Activated CD4-positive, alpha-beta T cell treated with anti-CD3 and anti-CD28 coated beads, Interleukin-10, Interleukin-2, amounts not matched to agents 100 ng/mL and 50 ng/mL, durations not matched to agents 16 hours and 8 hours (primary cell): ENCODE data around the gene CACNA1D.
"Not testable (repeated sequence)": the region's sequence is repeated elsewhere in the genome, so short reads cannot be mapped to it uniquely, and the experiment has no call there.

Source experiments
- DNase-seq: peaks from one replicate; pipeline ENCODE4 v3.0.0-alpha.2; 2020

CACNA1D gene

DNA sequence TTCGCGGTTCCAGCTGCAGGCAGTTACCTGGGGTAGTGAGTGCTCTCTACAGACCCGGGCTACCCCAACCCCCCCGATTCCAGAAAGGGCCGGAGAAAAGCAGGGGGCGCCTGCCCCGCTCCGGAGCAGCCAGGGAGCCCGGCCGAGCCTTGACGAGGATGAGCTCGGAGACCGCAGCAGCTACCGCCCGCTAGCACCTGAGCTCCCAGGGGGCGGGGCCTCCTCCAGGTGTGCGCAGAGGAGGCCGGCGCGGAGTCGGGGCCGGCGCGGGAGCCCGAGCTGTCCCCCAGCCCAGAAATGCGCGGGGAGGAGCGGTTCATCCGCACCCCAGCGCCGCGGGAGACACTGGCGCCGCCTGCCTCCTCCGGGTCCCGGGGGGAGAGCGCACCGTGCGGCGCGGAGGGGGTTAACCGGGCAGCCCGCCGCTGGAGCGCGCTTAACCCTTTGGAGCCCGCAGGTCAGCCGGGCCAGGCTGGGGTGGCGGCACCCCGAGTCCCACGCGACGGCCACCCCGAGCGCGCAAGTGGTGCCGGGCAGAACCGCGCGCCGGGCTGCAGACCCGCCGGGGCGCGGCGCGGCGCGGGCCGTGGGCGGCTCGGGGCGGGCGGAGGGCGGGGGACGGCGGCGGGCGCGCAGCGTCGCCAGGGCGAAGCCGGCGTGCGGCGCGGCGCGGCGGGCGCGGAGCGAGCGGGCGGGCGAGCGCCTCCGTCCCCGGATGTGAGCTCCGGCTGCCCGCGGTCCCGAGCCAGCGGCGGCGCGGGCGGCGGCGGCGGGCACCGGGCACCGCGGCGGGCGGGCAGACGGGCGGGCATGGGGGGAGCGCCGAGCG is at the start of gene CACNA1D:
CACNA1D (plus strand) TSS at position 649 of the 829 bp plus-strand sequence. CDS start 556 bp downstream, outside the sequence.
- no peak for DNase-seq

DNA sequence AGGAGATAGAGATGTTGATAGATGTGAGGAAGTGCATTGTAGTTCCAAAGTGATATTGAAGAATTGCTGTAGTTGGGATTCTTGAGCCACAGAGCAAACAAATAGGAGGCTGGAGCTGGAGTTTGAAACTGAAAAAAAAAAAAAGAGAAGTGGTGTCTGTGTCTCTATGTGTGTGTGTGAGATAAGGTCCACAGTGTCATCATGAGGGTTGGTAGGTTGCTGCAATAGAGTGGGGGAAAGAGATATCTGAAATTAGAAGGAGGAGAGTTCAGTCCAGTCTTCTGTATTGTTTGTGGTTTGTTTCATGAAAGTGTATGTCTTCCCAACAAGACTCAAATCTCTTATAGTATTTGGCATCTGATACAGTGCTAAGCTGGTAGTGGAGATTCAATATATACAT is 37.3 kb upstream of the CACNA1D start:
- DNase-seq: no peak

GRCh38 chr3:53460326-53460725 is 34.1 kb upstream of the CACNA1D start:
- DNase-seq: no peak

- no peak for DNase-seq
Observed at GRCh38 chr3:53464424-53464823, 30.0 kb upstream of the CACNA1D start.

DNA sequence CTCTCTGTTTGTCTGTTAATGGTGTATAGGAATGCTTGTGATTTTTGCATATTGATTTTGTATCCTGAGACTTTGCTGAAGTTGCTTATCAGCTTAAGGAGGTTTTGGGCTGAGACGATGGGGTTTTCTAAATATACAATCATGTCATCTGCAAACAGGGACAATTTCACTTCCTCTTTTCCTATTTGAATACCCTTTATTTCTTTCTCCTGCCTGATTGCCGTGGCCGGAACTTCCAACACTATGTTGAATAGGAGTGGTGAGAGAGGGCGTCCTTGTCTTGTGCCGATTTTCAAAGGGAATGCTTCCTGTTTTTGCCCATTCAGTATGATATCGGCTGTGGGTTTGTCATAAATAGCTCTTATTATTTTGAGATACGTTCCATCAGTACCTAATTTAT is 24.7 kb upstream of the CACNA1D start:
- DNase-seq: not testable (repeated sequence)

DNA sequence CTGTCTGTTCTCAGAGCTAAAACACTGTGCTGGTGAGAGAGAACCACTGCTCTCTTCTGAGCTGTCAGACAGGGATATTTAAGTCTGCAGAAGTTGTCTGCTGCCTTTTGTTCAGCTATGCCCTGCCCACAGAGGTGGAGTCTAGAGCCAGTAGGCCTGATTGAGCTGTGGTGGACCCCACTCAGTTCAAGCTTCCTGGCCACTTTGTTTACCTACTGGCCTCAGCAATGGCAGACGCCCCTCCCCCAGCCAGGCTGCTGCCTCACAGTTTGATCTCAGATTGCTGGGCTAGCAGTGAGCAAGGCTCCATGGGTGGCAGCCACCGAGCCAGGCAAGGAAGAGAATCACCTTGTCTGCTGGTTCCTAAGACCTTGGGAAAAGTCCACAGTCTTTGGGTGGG is 21.0 kb upstream of the CACNA1D start:
- no peak for DNase-seq

GRCh38 chr3:53476372-53476771 is 18.0 kb upstream of the CACNA1D start:
- not testable (repeated sequence) for DNase-seq

DNA sequence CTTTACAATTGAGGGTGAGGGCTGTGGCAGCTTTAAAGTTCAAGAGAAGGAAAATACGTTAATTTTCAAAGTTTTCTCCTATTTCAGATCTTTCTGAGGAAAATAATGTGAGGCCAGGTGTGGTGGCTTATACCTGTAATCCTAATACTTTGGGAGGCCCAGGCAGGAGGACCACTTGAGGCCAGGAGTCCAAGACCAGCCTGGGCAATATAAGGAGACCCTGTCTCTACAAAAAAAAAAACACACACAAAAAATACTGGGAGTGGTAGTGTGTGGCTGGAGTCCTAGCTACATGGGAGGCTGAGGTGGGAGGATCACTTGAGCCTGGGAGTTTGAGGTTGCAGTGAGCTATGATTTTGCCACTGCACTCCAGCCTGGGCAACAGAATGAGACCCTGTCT is 16.7 kb upstream of the CACNA1D start:
- DNase-seq: not testable (repeated sequence)

GRCh38 chr3:53478166-53478830 is 16.1 kb upstream of the CACNA1D start:
- DNase-seq: no peak

GRCh38 chr3:53478921-53479664 is 15.3 kb upstream of the CACNA1D start:
- no peak for DNase-seq

DNA sequence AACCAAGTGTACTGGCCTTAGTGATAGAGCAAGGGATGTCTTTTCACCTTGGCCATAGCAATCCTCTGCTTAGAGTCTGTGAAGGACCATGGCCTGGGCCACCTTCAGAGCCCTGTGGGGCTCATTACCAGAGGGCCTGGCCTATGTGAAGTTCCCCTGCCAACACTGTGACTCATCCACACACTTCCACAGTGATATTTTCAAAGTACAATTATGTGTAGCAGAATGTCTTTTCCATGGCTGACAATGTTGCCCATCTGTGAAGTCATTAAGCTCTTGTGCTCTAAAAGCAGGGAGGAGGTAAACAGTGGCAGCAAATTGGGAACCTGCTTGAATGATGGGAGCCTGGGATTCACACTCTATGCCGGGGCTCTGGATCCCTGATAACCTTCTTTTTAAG is 12.2 kb upstream of the CACNA1D start:
- no peak for DNase-seq

GRCh38 chr3:53483821-53484220 is 10.6 kb upstream of the CACNA1D start:
- DNase-seq: no peak

DNA sequence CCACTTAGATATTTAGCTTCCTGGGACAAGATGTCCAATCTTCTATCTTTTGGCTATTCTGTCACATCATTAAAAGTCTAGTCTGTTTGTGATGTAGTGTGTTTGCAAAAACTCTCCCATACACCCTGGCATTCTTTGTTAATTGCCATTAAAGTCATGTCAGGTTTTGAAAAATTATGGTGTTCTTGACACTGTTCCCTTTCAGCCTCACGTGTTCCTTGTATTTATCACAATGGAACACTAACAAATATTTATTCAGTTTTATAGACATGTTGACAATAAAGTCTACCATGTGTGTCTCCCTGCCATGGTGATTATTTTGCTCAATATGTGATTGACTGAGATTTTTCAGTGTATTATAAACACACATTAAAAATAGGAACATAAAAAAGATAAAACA is 9.4 kb upstream of the CACNA1D start:
- no peak for DNase-seq

DNA sequence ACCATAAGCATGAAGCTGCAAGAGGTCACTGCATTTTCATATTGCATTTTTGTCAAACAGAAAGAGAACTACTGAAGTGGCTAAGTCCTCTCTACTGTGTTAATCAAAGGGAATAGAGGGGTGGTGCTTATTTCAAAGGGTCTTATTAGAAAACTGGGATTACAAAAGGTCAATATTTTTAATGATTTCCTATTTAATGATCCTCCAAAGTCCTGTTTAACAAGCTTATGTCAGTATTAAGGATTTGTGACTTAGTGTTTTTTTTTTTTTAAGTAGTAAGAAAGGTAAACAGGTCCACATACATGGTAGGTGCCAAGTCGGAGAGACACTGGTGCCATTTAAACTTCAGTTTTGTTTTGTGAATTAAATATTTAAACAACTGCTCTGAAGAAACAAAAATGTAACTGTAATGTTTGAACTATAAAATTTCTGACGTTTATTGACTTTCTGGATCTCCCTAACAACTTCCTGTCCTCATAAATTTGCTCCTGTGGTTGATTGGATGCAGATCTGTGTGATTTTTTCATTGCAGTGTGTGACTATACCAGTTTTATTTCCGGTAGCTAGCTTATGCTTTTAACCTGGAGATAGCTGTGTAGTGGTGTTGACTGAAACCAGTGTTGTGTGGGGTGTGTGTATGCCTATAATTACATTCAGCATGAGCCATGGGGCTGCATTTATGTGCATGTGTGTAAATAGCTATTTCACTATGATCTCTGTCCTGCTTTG is 8.6 kb upstream of the CACNA1D start:
- DNase-seq: no peak

GRCh38 chr3:53486961-53487654 is 7.3 kb upstream of the CACNA1D start:
- DNase-seq: no peak

DNA sequence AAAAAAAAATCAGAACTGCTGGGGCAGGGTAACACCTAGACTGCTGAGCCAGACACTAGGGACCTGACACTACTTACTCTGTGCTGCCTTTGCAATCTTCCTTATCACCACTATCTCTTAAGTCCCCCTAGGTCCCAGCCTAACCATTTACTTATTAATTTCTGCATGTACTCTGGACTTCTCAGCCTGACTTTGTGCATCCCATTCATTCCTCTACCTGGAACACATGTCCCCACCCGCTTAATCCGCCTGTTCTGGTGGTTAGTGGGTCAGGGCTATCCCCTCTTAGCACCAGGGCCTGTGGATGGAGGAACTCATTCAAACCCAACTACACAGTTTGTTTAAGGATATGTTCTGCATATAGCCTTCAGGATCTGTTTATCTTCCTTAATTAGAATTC is 5.0 kb upstream of the CACNA1D start:
- DNase-seq: no peak

DNA sequence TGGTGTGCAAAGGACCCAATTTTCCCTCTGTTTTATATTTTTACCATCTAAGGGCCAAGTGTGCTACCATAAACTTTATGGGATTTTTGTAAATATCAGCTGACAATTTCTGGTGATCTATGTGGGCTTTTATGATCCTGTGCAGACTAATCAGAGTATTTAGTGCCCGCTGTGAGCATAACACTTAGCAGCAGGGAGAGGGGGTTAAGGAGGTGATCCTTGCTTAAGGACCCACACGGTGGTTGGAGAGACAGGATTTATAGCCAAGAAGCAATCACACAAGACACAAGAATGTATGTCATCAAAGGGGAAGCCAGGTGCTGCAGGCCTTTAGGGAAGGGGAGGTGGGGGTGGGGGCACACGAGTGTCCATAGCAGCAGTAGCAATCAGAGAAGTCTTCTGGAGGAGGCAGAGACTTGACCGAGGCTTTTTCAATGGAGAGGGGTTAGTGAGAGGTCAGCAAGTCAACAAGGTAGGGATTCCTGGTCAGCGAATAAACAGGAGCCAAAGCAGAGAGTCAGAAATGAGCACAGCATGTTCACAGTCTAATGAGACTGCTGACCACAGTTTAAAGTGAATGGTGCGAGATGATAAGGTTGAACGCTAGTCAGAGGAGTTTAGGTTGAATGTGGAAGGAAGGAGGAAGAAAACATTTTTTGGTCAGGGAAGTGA is 4.5 kb upstream of the CACNA1D start:
- DNase-seq: no peak

GRCh38 chr3:53490459-53490968 is 3.9 kb upstream of the CACNA1D start:
- no peak for DNase-seq

DNA sequence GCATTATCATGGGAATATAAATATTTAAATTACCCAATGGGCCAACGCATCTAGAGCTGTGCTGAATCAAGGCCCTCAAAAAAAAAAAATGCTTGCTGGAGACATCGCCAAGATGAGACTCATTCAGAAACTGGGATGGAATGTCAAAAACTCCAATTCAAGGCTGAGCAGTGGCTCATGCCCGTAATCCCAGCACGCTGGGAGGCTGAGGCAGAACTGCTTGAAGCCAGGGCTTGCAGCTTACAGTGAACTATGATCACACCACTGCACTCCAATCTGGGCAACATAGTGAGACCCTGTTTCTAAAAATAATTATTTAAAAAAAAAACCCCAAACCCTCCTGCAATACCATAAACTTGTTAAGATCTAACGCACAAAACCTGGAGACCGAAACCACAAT is 3.1 kb upstream of the CACNA1D start:
- no peak for DNase-seq

- DNase-seq: no peak
Observed at GRCh38 chr3:53493595-53493962, 832 bp upstream of the CACNA1D start.

DNA sequence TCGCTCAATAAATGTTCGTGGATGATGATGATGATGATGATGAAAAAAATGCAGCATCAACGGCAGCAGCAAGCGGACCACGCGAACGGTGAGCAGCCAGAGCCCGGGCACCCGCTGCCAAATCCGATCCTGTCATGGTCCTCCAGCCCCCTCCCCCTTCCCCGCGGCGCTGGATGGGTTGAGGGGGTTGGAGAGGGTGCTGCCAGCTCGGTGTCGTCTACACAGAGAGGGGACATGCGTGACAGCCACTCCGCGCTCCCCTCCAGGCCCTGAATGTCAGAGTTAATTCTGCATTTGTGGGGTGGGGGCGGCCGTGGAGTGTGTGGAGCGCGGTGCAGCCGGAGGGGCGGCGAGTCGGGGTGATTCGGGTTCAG is 722 bp downstream of the CACNA1D start:
- no peak for DNase-seq
